Endothelial cell of umbilical vein (primary cell): Measurements from ENCODE around the gene TMEM213. TPM values are rescaled to one million over a fixed set of nuclear protein-coding genes. Genes with fewer than 3 reads are reported as not detected.
"Not testable (repeated sequence)": the region's sequence is repeated elsewhere in the genome, so short reads cannot be mapped to it uniquely, and the experiment has no call there.

ENCODE experiments used
- BruUV-seq: library from RNA; stranded (reverse); fragments of 400-500 nt; replicated peaks from 2 replicates; lab custom pipeline; 2021; lab: Mats Ljungman, UMichigan
- CTCF ChIA-PET: fragments of 300-600, 350-600 bp; sonication (Branson Sonifier 250); formaldehyde crosslinking; loops from one replicate; lab custom pipeline; 2021; ENCODE audit warnings: antibody characterized with exemption, inconsistent platforms; lab: Charles Lee
- POLR2A ChIA-PET: fragments of 300-600, 350-600 bp; sonication (Branson Sonifier 250); formaldehyde crosslinking; loops from one replicate; lab custom pipeline; 2021; ENCODE audit warnings: antibody characterized with exemption, inconsistent platforms; lab: Charles Lee
- DNase-seq: peaks from one replicate; pipeline ENCODE4 v3.0.0-alpha.2; 2011; ENCODE audit warnings: low read depth, low spot score
- FAIRE-seq: peaks from 2 replicates; lab custom pipeline; 2011; peaks lifted over from hg19 to GRCh38; lab: Jason Lieb, UNC
- H2AFZ ChIP-seq: 2 replicates; pipeline ENCODE4 v1.6.0; 2012; ENCODE audit warnings: low read depth, low read length, control low read depth, inconsistent platforms
- H3K27ac ChIP-seq: 2 replicates; pipeline ENCODE4 v1.5.1; 2011; ENCODE audit warnings: low read depth, mild to moderate bottlenecking, control low read depth, low read length, moderate library complexity; ENCODE audit not compliant: insufficient read depth
- H3K27me3 ChIP-seq, 2 experiments: 2 replicates each; pipeline versions ENCODE4 v1.6.0 to v1.6.1; 2011; ENCODE audit warnings: low read length in 2 of 2, mixed read lengths in 1 of 2; ENCODE audit not compliant: control insufficient read depth in 2 of 2, insufficient read depth in 2 of 2
- H3K36me3 ChIP-seq, 2 experiments: 2 replicates in 1 of 2; 3 replicates in 1 of 2; pipeline ENCODE4 v1.5.1; 2011; ENCODE audit warnings: low read length in 2 of 2, mild to moderate bottlenecking in 1 of 2, moderate library complexity in 1 of 2; ENCODE audit not compliant: control insufficient read depth in 2 of 2, insufficient read depth in 2 of 2; ENCODE audit errors: extremely low read depth in 1 of 2
- H3K4me1 ChIP-seq: 3 replicates; pipeline ENCODE4 v1.5.1; 2011; ENCODE audit warnings: mild to moderate bottlenecking, low read length; ENCODE audit not compliant: control insufficient read depth, insufficient read depth; ENCODE audit errors: extremely low read depth
- H3K4me2 ChIP-seq: 2 replicates; pipeline ENCODE4 v1.6.1; 2011; ENCODE audit warnings: low read length, control low read depth, mixed read lengths; ENCODE audit not compliant: insufficient read depth
- H3K4me3 ChIP-seq, 3 experiments: fragments of 200-600 bp in 1 of 3; sonication (generic), shearing (Covaris generic) in 1 of 3; replicated peaks in 1 of 3; 2 replicates each; pipeline ENCODE4 v1.5.1; 2011 to 2016; ENCODE audit warnings: control low read depth in 3 of 3, low read length in 3 of 3, mild to moderate bottlenecking in 2 of 3, inconsistent platforms in 1 of 3, low read depth in 1 of 3, moderate library complexity in 1 of 3; ENCODE audit not compliant: insufficient read depth in 1 of 3
- H3K79me2 ChIP-seq: 2 replicates; pipeline ENCODE4 v1.6.0; 2012; ENCODE audit warnings: low read length, inconsistent platforms; ENCODE audit not compliant: control insufficient read depth, insufficient read depth
- H3K9ac ChIP-seq: replicated peaks from 2 replicates; pipeline ENCODE3; 2011; ENCODE audit warnings: low read length, control low read depth; ENCODE audit not compliant: insufficient read depth; ENCODE audit errors: extremely low read depth
- H3K9me1 ChIP-seq: replicated peaks from 3 replicates; pipeline ENCODE4 v1.6.0; 2011; ENCODE audit warnings: mild to moderate bottlenecking, low read length; ENCODE audit not compliant: control insufficient read depth, insufficient read depth; ENCODE audit errors: extremely low read depth
- H3K9me3 ChIP-seq: replicated peaks from 2 replicates; pipeline ENCODE4 v1.5.1; 2012; ENCODE audit warnings: low read length, inconsistent platforms; ENCODE audit not compliant: control insufficient read depth, insufficient read depth
- H4K20me1 ChIP-seq: replicated peaks from 2 replicates; pipeline ENCODE3; 2011; ENCODE audit warnings: mild to moderate bottlenecking, low read length; ENCODE audit not compliant: control insufficient read depth, insufficient read depth; ENCODE audit errors: extremely low read depth
- EZH2 ChIP-seq: IDR thresholded peaks from 2 replicates; pipeline ENCODE4 v1.6.1; 2012; ENCODE audit warnings: borderline replicate concordance, low read depth, mild to moderate bottlenecking, moderate library complexity, low read length, inconsistent platforms; ENCODE audit not compliant: severe bottlenecking
- FOS ChIP-seq: IDR thresholded peaks from 2 replicates; pipeline ENCODE4 v1.6.1; 2011; ENCODE audit warnings: mild to moderate bottlenecking, low read length, moderate library complexity, borderline replicate concordance; ENCODE audit not compliant: insufficient read depth
- GATA2 ChIP-seq: IDR thresholded peaks from 2 replicates; pipeline ENCODE4 v1.7.0; 2011; ENCODE audit warnings: low read depth, mild to moderate bottlenecking, moderate library complexity, mixed read lengths, low read length; ENCODE audit not compliant: insufficient read length, insufficient read depth
- JUN ChIP-seq: IDR thresholded peaks from 2 replicates; pipeline ENCODE4 v1.6.1; 2011; ENCODE audit warnings: borderline replicate concordance, low read depth; ENCODE audit not compliant: insufficient read length, insufficient read depth
- MYC ChIP-seq: IDR thresholded peaks from one replicate; pipeline ENCODE4 v1.6.1; 2011; ENCODE audit warnings: mild to moderate bottlenecking, low read depth, low read length
- POLR2A ChIP-seq: IDR thresholded peaks from 2 replicates; pipeline ENCODE4 v1.6.1; 2012; ENCODE audit warnings: low read depth, mild to moderate bottlenecking, control low read depth, low read length
- POLR2AphosphoS5 ChIP-seq: IDR thresholded peaks from 2 replicates; pipeline ENCODE4 v1.6.1; 2012; ENCODE audit warnings: low read depth, mild to moderate bottlenecking, control low read depth, low read length, moderate library complexity; ENCODE audit not compliant: insufficient read depth
- dilution Hi-C: fragments of 300-500 bp; cut with MboI; formaldehyde crosslinking; loops from one replicate; pipeline ENCODE4 v1.15.0; 2019; ENCODE audit warnings: low sequenced_read_pairs; ENCODE audit not compliant: extremely low pct_ligation_motif_present
- intact Hi-C: fragments of 100-400 bp; cut with micrococcal nuclease; formaldehyde crosslinking; loops from one replicate; pipeline ENCODE4 v1.10.0; 2022
- polyA plus RNA-seq, 4 experiments: library from polyadenylated mRNA; depleted of rRNA in 3 of 4; stranded (reverse) in 3 of 4; unstranded in 1 of 4; fragments of >200 nt; gene quantifications; 2 replicates each; pipeline versions ENCODE4 v1.2.1 to v1.2.3, GENCODE V29; 2011 to 2012; ENCODE audit warnings: missing spikeins in 1 of 4
- total RNA-seq: library from RNA; stranded (reverse); gene quantifications from 2 replicates; pipeline ENCODE4 v1.2.3, GENCODE V29; 2021
- TF ChIP-seq, protein P1 (sequence below): IDR thresholded peaks from 2 replicates; pipeline ENCODE4 v1.6.1; 2011; ENCODE audit not compliant: insufficient read depth, insufficient read length
- TF ChIP-seq, protein P2 (sequence below), 2 donors: IDR thresholded peaks; 1 replicate in 1 of 2; 2 replicates in 1 of 2; pipeline ENCODE4 v1.5.1; 2011; ENCODE audit warnings: low read length in 2 of 2, mild to moderate bottlenecking in 2 of 2, moderate library complexity in 2 of 2, control low read depth in 1 of 2, inconsistent platforms in 1 of 2, low read depth in 1 of 2; ENCODE audit not compliant: insufficient read depth in 1 of 2; ENCODE audit errors: extremely low read depth in 1 of 2

TMEM213 gene
- total and polyA plus RNA-seq, 2 donors (not counting 3 experiments of a cell fraction or from before 2014, with no cell fraction given) = not detected

DNA sequence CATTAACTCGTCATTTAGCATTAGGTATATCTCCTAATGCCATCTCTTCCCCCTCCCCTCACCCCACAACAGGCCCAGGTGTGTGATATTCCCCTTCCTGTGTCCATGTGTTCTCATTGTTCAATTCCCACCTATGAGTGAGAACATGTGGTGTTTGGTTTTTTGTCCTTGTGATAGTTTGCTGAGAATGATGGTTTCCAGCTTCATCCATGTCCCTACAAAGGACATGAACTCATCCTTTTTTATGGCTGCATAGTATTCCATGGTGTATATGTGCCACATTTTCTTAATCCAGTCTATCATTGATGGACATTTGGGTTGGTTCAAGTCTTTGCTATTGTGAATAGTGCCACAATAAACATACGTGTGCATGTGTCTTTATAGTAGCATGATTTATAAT lies 13.5 kb downstream of the TMEM213 start:
- H3K27ac ChIP-seq, intact Hi-C loops, H3K4me2 ChIP-seq, H3K36me3 ChIP-seq, FAIRE-seq, H3K4me3 ChIP-seq, H2AFZ ChIP-seq, H3K4me1 ChIP-seq, H3K27me3 ChIP-seq, H3K9me1 ChIP-seq, H3K9me3 ChIP-seq, POLR2A ChIA-PET, H3K79me2 ChIP-seq, BruUV-seq, H4K20me1 ChIP-seq, CTCF ChIA-PET, dilution Hi-C loops, DNase-seq, H3K9ac ChIP-seq: not testable (repeated sequence)

DNA sequence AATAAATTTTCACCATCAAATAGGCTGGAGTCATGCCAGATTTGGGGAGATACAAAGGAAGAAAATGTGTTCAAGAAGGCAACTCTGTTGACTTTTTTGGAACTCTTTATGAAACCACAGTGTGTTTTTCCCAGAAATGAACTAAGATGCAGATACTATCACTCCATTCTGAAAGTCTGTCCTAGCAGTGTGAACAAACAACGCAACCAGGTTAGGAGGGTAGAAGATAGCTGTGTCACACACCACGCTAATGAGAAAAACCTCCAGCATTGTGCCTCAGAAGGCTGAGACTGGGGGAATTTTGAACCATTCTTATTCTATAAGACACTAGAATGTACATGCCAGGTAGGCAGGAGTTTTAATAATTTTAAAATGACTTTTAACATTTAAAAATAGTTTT lies 16.2 kb downstream of the TMEM213 start:
- H3K36me3 ChIP-seq = no peaks in the 10 kb centered on the region
- no peaks in the 10 kb centered on the region for H3K9me1 ChIP-seq
- H3K4me3 ChIP-seq = no peak overlapping the region
- H3K79me2 ChIP-seq = no peaks in the 10 kb centered on the region
- no TSS peak for BruUV-seq
- ChIA-PET CTCF (no interaction called here), POLR2A (no interaction called here)
- H3K9me3 ChIP-seq = no peaks in the 10 kb centered on the region
- no peaks in the 10 kb centered on the region for H3K27me3 ChIP-seq
- intact Hi-C loops = no loop called here
- no peak overlapping the region for H2AFZ ChIP-seq
- FAIRE-seq = no peak
- no peaks in the 10 kb centered on the region for H3K4me1 ChIP-seq
- H3K27ac ChIP-seq = no peak overlapping the region
- dilution Hi-C loops = no loop called here
- TF ChIP-seq POLR2AphosphoS5 (no peak), GATA2 (no peak), JUN (no peak), FOS (no peak), EZH2 (no peak), POLR2A (no peak), MYC (no peak)
- TF ChIP-seq, protein P1, sequence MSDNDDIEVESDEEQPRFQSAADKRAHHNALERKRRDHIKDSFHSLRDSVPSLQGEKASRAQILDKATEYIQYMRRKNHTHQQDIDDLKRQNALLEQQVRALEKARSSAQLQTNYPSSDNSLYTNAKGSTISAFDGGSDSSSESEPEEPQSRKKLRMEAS = no peak
- TF ChIP-seq, protein P2, sequence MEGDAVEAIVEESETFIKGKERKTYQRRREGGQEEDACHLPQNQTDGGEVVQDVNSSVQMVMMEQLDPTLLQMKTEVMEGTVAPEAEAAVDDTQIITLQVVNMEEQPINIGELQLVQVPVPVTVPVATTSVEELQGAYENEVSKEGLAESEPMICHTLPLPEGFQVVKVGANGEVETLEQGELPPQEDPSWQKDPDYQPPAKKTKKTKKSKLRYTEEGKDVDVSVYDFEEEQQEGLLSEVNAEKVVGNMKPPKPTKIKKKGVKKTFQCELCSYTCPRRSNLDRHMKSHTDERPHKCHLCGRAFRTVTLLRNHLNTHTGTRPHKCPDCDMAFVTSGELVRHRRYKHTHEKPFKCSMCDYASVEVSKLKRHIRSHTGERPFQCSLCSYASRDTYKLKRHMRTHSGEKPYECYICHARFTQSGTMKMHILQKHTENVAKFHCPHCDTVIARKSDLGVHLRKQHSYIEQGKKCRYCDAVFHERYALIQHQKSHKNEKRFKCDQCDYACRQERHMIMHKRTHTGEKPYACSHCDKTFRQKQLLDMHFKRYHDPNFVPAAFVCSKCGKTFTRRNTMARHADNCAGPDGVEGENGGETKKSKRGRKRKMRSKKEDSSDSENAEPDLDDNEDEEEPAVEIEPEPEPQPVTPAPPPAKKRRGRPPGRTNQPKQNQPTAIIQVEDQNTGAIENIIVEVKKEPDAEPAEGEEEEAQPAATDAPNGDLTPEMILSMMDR (IDR thresholded peaks at IDR 0.05; ENCODE audit: extremely low read depth in 1 of 2, insufficient read depth in 1 of 2, low read depth in 1 of 2, low read length in 2 of 2) = no peak
- H3K9ac ChIP-seq = no peak overlapping the region
- H3K4me2 ChIP-seq = no peak overlapping the region
- no peaks in the 10 kb centered on the region for H4K20me1 ChIP-seq
- DNase-seq = no peak
